ENCODE measurements around the gene ZFP90.
"Not testable (repeated sequence)": the region's sequence is repeated elsewhere in the genome, so short reads cannot be mapped to it uniquely, and the experiment has no call there.

Gene ZFP90

GRCh38 chr16:68519225-68519745 lies 19.8 kb upstream of the ZFP90 start:
- no peak for DNase-seq

- DNase-seq: peak; percentile 79 to 94
Measured at GRCh38 chr16:68520649-68521086, 18.4 kb upstream of the ZFP90 start.

- DNase-seq: no peak
Measured at GRCh38 chr16:68524069-68524820, 14.8 kb upstream of the ZFP90 start.

DNA sequence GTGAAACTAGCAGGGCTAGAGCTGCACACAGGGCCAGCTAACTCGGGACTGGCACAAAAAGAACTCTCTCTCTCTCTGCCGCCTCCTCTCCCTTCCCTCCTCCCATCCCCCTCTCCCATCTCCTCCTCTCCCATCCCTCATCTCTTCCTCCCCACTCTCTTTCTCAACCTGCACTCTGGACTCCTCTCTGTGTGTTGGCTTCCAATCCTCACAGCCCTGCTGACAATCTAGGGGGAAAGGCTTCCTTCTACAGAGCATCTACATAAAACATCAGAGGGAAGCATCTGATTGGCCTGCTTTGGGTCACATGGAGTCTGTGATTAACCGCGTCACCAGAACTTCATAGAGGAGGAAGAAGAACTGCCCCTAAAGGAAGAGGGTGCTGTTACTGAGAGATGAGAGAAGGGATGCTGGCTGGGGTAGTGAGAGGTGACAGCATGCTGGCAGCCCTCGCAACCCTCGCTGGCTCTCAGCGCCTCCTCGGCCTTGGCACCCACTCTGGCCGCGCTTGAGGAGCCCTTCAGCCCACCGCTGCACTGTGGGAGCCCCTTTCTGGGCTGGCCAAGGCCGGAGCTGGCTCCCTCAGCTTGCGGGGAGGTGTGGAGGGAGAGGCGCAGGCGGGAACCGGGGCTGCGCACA lies 12.8 kb upstream of the ZFP90 start:
- no peak for DNase-seq

DNA sequence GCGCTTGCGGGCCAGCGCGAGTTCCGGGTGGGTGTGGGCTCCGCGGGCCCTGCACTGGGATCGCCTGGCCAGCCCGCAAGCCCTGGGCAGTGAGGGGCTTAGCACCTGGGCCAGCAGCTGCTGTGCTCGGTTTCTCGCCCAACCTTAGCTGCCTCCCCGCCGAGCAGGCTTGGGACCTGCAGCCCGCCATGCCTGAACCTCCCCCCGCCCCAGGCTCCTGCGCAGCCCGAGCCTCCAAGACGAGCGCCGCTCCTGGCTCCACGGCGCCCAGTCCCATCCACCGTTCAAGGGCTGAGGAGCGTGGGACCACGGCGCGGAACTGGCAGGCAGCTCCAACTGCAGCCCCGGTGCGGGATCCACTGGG lies 12.3 kb upstream of the ZFP90 start:
- no peak for DNase-seq

GRCh38 chr16:68528233-68528632 lies 10.9 kb upstream of the ZFP90 start:
- peak in 1 of 2 experiments; percentile 43 for DNase-seq

DNA sequence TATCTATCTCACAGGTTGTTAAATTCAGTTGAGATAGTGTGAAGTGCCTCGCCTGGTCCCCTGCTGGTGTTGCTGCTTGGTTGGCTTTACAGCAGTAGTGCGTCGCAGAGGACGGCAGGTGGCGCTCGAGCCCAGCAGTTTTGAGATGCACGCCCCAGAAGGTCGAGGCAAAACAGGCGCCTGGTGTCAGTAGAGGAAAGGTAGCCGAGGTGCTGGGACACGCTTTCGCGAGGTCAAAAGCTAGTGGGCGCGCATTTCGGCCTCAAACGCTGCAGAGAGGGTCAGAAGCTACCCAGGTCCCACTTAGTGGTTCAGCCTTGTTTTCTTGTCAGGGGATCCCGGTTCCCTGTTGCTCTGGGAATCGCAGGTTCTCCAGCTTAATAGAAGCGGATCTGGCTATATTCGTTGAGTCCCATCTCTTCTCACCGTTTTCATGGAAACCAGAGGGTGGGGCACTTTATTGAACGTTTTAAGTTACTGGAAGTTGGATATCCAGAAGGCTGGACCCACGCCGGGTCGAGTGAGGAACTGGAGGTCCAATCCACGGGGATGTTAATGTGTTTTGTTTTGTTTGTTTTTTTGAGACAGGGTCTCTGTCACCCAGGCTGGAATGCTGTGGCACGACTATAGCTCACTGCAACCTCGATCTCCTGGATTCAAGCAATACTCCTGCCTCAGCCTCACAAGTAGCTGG lies 10.3 kb upstream of the ZFP90 start:
- DNase-seq: peak; percentile 81 to 89

DNA sequence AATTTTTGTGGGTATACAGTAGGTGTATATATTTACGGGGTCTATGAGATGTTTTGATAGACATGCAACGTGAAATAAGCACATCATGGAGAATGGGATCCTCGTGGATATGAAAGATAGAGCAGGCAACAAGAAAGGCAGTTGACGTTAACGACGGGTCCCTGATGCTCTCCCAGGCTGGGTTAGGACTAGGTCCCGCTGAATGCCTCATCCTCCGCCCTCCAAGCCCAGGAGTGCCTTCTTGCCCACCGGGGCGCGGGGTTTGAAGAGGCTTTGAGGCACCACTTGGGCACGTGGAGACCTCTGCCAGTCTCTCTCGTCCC lies 9.5 kb upstream of the ZFP90 start:
- no peak for DNase-seq

DNA sequence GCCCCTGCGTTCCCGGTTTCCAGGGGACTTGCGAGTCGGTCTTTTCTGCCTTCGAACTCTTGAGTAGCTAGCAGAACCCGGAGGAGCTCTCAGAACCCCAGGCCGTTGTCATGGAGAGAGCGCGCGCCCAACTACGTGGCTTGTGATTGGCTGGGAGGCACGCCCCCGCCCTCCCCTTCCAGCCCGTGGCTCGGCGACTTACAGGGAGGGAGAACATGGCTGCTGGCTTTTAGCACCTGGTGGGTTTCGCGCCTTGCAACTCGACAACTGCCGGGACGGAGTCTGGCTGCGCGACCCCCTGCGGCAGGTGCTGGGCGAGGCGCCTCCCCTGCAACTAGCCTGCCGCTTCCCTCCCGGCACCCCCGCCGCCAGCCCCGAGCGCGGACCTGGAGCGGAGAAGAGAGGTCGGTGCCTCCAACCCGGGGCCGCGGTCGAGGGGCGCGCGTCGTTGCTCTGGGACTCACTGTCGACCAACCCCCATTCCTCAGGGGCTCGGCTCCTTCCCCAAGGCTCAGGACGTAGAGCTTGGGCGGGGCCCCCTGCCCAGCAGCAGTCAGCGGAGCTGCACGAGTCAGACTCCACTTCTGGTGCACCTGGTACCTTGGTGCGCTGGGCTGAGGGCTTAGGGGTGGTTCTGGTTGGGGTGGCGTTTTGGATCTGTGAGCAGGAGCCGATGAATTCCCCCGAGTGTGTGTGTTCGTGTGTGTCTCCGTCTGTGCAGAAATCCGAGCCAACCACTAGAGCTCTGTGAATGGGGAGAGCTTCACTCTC lies 9.0 kb upstream of the ZFP90 start:
- DNase-seq: peak; percentile 95 to 96

DNA sequence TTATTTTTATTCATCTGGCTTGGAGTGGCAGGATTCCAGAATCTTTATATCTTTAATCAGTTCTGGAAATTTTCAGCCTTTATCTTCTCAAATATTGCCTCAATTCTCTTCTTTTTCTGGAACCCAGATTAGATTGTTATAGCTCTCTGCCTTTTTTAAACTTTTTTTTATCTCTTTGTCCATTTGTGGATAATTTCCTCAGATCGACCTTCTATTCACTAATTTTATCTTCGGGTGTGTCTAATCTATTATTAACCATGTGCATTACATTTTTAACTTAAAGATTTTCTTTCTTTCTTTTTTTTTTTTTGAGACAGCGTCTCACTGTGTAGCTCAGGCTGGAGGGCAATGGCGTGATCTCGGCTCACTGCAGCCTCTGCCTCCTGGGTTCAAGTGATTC lies 5.2 kb upstream of the ZFP90 start:
- DNase-seq: no peak

DNA sequence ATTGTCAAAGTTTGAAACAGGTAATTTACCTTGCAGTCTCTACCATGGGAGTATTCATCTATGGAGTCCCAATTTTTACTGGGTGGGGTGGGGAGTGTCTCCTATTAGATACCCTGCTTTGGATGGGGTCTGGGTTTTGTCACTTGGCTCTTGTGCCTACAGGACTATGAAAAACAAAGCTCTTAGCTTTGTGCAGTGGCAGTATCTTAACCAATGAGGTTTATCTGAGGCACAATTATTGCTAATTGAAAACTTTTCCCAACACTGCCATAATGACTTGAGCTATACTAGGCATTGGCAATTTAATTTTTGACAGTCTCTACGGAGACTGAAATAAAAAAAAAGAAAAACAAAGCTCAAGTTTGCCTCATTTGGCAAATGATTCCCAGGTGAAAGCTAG lies 3.8 kb upstream of the ZFP90 start:
- DNase-seq: no peak

- DNase-seq: no peak
Measured at GRCh38 chr16:68539711-68540239, 684 bp downstream of the ZFP90 start.

GRCh38 chr16:68548947-68549346 lies 9.9 kb downstream of the ZFP90 start:
- no peak for DNase-seq

DNA sequence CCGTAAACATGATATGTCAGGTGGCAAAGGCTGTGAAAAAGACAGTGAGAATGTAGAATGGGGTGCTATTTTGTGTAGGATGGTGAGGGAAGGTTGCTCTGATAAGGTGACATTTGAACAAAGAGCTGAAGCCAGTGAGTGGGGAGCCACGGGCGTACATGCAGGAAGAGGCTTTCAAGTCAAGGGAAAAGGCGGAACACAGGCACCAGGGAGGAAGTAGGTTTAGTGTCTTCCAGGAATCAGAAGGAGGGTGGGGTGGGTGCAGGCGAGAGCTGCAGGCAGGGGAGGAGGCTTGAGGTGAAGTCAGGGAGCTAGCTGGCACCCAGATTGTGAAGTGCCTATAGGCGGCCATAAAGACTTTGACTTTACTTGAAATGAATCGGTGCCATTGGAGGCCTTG lies 14.1 kb downstream of the ZFP90 start:
- DNase-seq: no peak

DNA sequence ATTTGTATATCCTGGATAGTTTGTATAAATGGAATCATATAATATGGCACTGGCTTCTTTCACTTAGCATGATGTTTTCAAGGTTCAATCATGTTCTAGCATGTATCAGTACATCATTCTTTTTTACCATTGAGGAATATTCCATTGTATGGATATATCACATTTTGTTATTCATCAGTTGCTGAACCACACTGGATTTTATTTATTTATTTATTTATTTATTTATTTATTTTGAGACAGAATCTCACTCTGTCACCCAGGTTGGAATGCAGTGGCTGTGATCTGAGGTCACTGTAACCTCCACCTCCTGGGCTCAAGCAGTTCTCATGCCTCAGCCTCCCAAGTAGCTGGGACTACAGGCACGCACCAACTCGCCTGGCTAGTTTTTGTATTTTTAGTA lies 21.2 kb downstream of the ZFP90 start:
- not testable (repeated sequence) for DNase-seq

GRCh38 chr16:68563631-68564381 lies 24.7 kb downstream of the ZFP90 start:
- no peak for DNase-seq

GRCh38 chr16:68564382-68564985 lies 25.4 kb downstream of the ZFP90 start:
- DNase-seq: no peak

DNA sequence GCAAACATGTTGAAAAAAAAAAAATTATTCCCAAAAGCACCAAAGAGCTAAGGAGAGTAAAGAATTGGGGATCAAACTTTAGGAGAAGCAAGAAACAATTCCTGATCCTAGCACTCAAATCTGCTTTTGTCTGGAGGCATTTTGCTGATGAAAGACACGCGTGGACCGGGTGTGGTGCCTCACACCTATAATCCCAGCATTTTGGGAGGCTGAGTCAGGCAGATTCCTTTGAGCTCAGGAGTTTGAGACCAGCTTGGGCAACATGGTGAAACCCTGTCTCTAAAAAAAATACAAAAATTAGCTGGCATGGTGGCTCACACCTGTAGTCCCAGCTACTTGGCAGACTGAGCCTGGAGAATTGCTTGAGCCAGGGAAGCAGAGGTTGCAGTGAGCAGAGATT lies 35.4 kb downstream of the ZFP90 start:
- DNase-seq: no peak

DNA sequence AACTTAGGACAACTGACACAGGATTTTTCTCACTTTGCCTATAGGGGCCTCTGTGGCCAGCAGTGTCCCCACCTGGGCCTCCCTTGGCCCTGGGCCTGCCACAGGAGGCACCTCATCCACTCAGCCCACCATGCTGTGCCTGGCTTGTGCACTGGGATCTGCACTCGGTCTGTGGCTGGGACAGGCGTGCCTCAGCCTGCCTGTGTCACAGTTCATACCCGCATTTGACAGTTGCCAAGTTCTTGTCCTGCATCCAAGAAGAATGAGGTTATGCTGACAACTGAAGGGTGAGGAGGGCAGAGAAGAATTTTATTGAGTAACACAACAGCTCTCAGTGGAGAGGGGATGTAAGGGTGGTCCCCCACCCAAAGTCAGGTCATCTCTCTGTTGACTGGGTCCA lies 36.0 kb downstream of the ZFP90 start:
- no peak for DNase-seq

DNA sequence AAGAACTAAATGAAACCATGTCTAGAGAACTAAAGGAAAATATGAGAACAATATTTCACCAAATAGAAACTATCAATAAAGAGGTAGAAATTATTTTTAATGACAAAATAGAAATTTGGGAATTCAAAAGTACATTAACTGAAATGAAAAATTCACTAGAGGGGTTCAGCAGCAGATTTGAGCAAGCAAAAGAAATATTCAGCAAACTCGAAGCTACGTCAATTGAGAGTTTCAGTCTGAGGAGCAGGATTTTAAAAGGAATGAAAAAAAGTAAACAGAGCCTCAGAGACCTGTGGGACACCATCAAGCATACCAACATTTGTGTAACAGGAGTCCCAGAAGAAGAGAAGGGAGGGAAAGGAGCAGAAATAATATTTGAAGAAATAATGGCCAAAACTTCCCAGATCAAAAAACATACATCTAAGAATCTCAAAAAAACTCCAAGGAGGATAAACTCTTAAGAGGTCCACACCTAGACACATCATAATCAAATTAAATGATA lies 38.3 kb downstream of the ZFP90 start:
- DNase-seq: no peak

DNA sequence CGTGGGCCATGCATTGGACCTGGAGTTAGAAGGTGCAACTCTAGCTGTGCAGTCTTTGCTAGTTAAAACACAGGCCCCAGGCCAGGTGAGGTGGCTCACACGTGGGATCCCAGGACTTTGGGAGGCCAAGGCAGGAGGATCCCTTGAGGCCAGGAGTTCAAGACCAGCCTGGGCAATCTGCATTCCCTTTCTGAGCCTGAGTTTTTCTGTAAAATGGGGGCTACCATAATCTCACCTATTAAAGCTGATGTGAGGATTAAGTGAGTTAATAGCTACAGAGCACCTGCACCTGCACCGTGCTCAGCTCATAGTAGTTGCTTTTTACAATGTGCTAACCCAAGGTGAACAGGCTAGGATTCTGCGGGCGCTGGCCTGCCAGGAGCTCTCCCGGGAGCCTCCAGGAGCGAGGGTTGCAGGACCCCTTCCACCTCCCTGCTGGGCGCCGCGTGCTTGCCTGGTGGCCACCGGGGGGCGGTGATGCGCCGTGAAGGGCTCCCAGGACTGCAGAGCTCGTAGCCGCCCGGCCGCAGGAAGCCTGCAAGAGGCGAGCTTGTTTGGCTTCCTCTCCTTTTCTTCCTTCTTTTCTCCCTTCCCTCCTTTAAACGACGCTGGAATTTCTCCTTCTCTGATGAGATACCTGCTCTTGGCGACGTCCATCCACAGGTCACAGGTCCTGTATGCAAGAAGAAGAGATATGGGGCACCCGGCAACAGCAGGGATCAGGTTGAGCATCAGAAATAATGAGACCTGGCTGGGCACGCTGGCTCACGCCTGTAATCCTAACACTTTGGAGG lies 51.3 kb downstream of the ZFP90 start:
- peak; percentile 44 to 57 for DNase-seq

Measured in NCI-H524 (cell line).